NCI-H2107 treated with DMSO at 0.1 percent for 48 hours (cell line): ENCODE data around the gene CDK15.
"Not testable (repeated sequence)": the region's sequence is repeated elsewhere in the genome, so short reads cannot be mapped to it uniquely, and the experiment has no call there.

Experiments used
- DNase-seq: peaks from one replicate; lab custom pipeline; 2025; ENCODE audit not compliant: unreplicated experiment; lab: John Stamatoyannopoulos, UW

The CDK15 gene

GRCh38 chr2:201806442-201807170 is at the start of gene CDK15:
CDK15 (plus strand) TSS chr2:201806537; CDS start chr2:201806665, 128 bp downstream.
- DNase-seq: no peak

GRCh38 chr2:201758234-201758633 is 48.1 kb upstream of the CDK15 start:
- no peak for DNase-seq

- DNase-seq: no peak
These were observed 47.5 kb upstream of the CDK15 start for GRCh38 chr2:201758873-201759272.

- no peak for DNase-seq
These were observed 46.8 kb upstream of the CDK15 start for GRCh38 chr2:201759567-201759966.

GRCh38 chr2:201761101-201761500 is 45.2 kb upstream of the CDK15 start:
- no peak for DNase-seq

- not testable (repeated sequence) for DNase-seq
These were observed 41.9 kb upstream of the CDK15 start for GRCh38 chr2:201764469-201764868.

- DNase-seq: no peak
These were observed 40.5 kb upstream of the CDK15 start for GRCh38 chr2:201765799-201766198.

GRCh38 chr2:201768918-201769317 is 37.4 kb upstream of the CDK15 start:
- no peak for DNase-seq

- no peak for DNase-seq
These were observed 36.5 kb upstream of the CDK15 start for GRCh38 chr2:201769666-201770373.

- DNase-seq: no peak
These were observed 32.3 kb upstream of the CDK15 start for GRCh38 chr2:201773990-201774389.

- DNase-seq: no peak
These were observed 31.8 kb upstream of the CDK15 start for GRCh38 chr2:201774546-201774945.

- DNase-seq: no peak
These were observed 31.0 kb upstream of the CDK15 start for GRCh38 chr2:201775326-201775725.

GRCh38 chr2:201777043-201777442 is 29.3 kb upstream of the CDK15 start:
- no peak for DNase-seq

GRCh38 chr2:201777869-201778268 is 28.5 kb upstream of the CDK15 start:
- DNase-seq: no peak

- no peak for DNase-seq
These were observed 26.2 kb upstream of the CDK15 start for GRCh38 chr2:201779901-201780673.

GRCh38 chr2:201780674-201781493 is 25.5 kb upstream of the CDK15 start, which contains the start of gene ALS2:
ALS2 (minus strand) TSS chr2:201780933; CDS start chr2:201768885, 12,048 bp downstream.
- DNase-seq: peak; percentile 97

GRCh38 chr2:201781557-201782051 is 24.7 kb upstream of the CDK15 start:
- peak; percentile 31 for DNase-seq

- no peak for DNase-seq
These were observed 21.8 kb upstream of the CDK15 start for GRCh38 chr2:201784563-201784962.

GRCh38 chr2:201785135-201785534 is 21.2 kb upstream of the CDK15 start:
- no peak for DNase-seq

GRCh38 chr2:201786471-201786870 is 19.9 kb upstream of the CDK15 start:
- no peak for DNase-seq

- DNase-seq: no peak
These were observed 18.0 kb upstream of the CDK15 start for GRCh38 chr2:201788371-201788770.
